Measurements from ENCODE around the gene NUBP1. TPM values are rescaled to one million over a fixed set of nuclear protein-coding genes. Genes with fewer than 3 reads are reported as not detected.
"Not testable (repeated sequence)": the region's sequence is repeated elsewhere in the genome, so short reads cannot be mapped to it uniquely, and the experiment has no call there.

The NUBP1 gene
- total RNA-seq, 1 donor from 2014 or later = 33.4 TPM

- H3K9ac ChIP-seq (ENCODE audit: low read depth in 1 of 3, low read length in 3 of 3) = not testable (repeated sequence)
Observed at GRCh38 chr16:10788630-10789029, 45.0 kb downstream of the NUBP1 start.

DNA sequence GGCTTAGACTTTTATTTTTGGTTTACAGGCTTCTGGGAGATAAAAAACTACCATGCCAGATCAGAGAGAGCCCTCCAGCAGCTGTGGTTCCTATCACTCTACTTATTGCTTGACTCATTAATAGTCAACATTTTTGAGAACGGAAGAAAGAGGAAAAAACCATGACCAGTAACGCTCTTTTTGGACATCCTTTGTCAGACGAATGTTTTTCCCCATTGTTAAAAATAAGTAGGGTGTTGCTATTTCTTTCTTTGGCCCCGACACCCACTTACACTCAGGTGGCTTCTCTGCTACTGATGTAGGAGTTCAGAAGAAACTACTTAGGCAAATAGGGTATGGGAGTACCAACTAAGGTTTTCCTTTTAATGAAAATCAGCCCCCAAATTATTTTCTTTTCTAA, 47.4 kb downstream of the NUBP1 start:
- no peaks in the 10 kb centered on the region for H3K36me3 ChIP-seq (ENCODE audit: control insufficient read depth in 3 of 3, insufficient read depth in 3 of 3, low read length in 3 of 3)
- no peak overlapping the region for H3K9ac ChIP-seq (ENCODE audit: low read depth in 1 of 3, low read length in 3 of 3)
- no peaks in the 10 kb centered on the region for H3K9me3 ChIP-seq (ENCODE audit: control insufficient read depth in 3 of 3, low read length in 3 of 3)
- no peak overlapping the region for H3K4me3 ChIP-seq (ENCODE audit: low read length in 3 of 3)
- H3K4me1 ChIP-seq (ENCODE audit: control insufficient read depth in 3 of 3, insufficient read depth in 3 of 3, low read length in 3 of 3) = no peaks in the 10 kb centered on the region
- no peaks in the 10 kb centered on the region for H3K27me3 ChIP-seq (ENCODE audit: control insufficient read depth in 3 of 3, insufficient read depth in 3 of 3, low read length in 3 of 3)
- H3K27ac ChIP-seq (ENCODE audit: low read depth, low read length) = no peak overlapping the region

More at GRCh38 chr16:10788630-10789029, 45.0 kb downstream of the NUBP1 start:
- not testable (repeated sequence) for H3K36me3 ChIP-seq (ENCODE audit: control insufficient read depth in 3 of 3, insufficient read depth in 3 of 3, low read length in 3 of 3); H3K27ac ChIP-seq (ENCODE audit: low read depth, low read length); H3K4me1 ChIP-seq (ENCODE audit: control insufficient read depth in 3 of 3, insufficient read depth in 3 of 3, low read length in 3 of 3); H3K27me3 ChIP-seq (ENCODE audit: control insufficient read depth in 3 of 3, insufficient read depth in 3 of 3, low read length in 3 of 3); H3K9me3 ChIP-seq (ENCODE audit: control insufficient read depth in 3 of 3, low read length in 3 of 3); H3K4me3 ChIP-seq (ENCODE audit: low read length in 3 of 3)

DNA sequence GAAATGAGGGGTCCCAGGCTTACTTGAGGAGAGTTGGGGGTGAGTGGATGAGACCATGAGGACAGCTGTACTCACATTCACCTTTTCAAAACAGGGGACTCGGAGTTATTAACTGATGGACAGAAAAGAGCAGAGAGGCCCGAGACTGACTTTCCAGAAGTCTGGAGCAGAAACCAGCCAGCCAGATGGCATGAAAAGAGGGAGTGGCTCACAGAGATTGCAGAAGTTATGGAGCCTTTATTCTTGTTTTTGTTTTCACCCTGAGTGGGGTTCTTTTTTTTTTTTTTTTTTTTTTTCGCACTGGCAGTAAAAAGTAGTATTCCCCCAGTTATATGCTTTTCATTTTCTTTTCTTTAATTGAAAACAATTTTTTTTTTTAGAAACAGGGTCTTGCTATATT, 56.1 kb downstream of the NUBP1 start:
- Histone ChIP-seq H3K9ac (ENCODE audit: low read depth in 1 of 3, low read length in 3 of 3) (no peak overlapping the region), H3K9me3 (ENCODE audit: control insufficient read depth in 3 of 3, low read length in 3 of 3) (peaks cover 0 to 2% (median 0%) of the 10 kb centered on the region in 3 donors), H3K27ac (ENCODE audit: low read depth, low read length) (no peak overlapping the region), H3K36me3 (ENCODE audit: control insufficient read depth in 3 of 3, insufficient read depth in 3 of 3, low read length in 3 of 3) (no peaks in the 10 kb centered on the region), H3K4me3 (ENCODE audit: low read length in 3 of 3) (no peak overlapping the region), H3K27me3 (ENCODE audit: control insufficient read depth in 3 of 3, insufficient read depth in 3 of 3, low read length in 3 of 3) (no peaks in the 10 kb centered on the region), H3K4me1 (ENCODE audit: control insufficient read depth in 3 of 3, insufficient read depth in 3 of 3, low read length in 3 of 3) (no peaks in the 10 kb centered on the region)

GRCh38 chr16:10805334-10805733, 61.7 kb downstream of the NUBP1 start:
- Histone ChIP-seq H3K36me3 (ENCODE audit: control insufficient read depth in 3 of 3, insufficient read depth in 3 of 3, low read length in 3 of 3) (no peaks in the 10 kb centered on the region), H3K4me3 (ENCODE audit: low read length in 3 of 3) (no peak overlapping the region), H3K27ac (ENCODE audit: low read depth, low read length) (no peak overlapping the region), H3K9me3 (ENCODE audit: control insufficient read depth in 3 of 3, low read length in 3 of 3) (no peaks in the 10 kb centered on the region), H3K4me1 (ENCODE audit: control insufficient read depth in 3 of 3, insufficient read depth in 3 of 3, low read length in 3 of 3) (no peaks in the 10 kb centered on the region), H3K9ac (ENCODE audit: low read depth in 1 of 3, low read length in 3 of 3) (no peak overlapping the region), H3K27me3 (ENCODE audit: control insufficient read depth in 3 of 3, insufficient read depth in 3 of 3, low read length in 3 of 3) (no peaks in the 10 kb centered on the region)

DNA sequence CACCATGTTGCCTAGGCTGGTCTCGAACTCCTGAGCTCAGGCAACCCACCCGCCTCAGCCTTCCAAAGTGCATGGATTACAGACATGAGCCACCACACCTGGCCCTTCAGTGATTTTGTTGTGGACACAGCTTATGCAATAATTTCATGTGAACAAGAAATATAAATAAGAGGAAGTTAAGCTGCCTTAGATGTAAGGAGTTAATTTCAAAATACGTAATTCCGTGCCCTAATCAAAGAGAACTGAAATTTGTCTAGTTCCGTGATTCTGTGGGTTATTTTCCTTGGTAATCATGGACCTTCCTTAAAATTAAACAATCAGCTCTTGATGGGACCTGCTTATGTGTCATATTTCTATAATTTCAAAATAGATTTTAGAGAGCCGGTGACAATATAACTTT, 63.1 kb downstream of the NUBP1 start:
- Histone ChIP-seq H3K36me3 (ENCODE audit: control insufficient read depth in 3 of 3, insufficient read depth in 3 of 3, low read length in 3 of 3) (no peaks in the 10 kb centered on the region), H3K9me3 (ENCODE audit: control insufficient read depth in 3 of 3, low read length in 3 of 3) (no peaks in the 10 kb centered on the region), H3K9ac (ENCODE audit: low read depth in 1 of 3, low read length in 3 of 3) (no peak overlapping the region), H3K4me1 (ENCODE audit: control insufficient read depth in 3 of 3, insufficient read depth in 3 of 3, low read length in 3 of 3) (no peaks in the 10 kb centered on the region), H3K27me3 (ENCODE audit: control insufficient read depth in 3 of 3, insufficient read depth in 3 of 3, low read length in 3 of 3) (no peaks in the 10 kb centered on the region), H3K27ac (ENCODE audit: low read depth, low read length) (no peak overlapping the region), H3K4me3 (ENCODE audit: low read length in 3 of 3) (no peak overlapping the region)

GRCh38 chr16:10808218-10808617, 64.6 kb downstream of the NUBP1 start:
- Histone ChIP-seq H3K4me1 (ENCODE audit: control insufficient read depth in 3 of 3, insufficient read depth in 3 of 3, low read length in 3 of 3) (no peaks in the 10 kb centered on the region), H3K9ac (ENCODE audit: low read depth in 1 of 3, low read length in 3 of 3) (no peak overlapping the region), H3K27ac (ENCODE audit: low read depth, low read length) (no peak overlapping the region), H3K36me3 (ENCODE audit: control insufficient read depth in 3 of 3, insufficient read depth in 3 of 3, low read length in 3 of 3) (no peaks in the 10 kb centered on the region), H3K9me3 (ENCODE audit: control insufficient read depth in 3 of 3, low read length in 3 of 3) (no peaks in the 10 kb centered on the region), H3K27me3 (ENCODE audit: control insufficient read depth in 3 of 3, insufficient read depth in 3 of 3, low read length in 3 of 3) (no peaks in the 10 kb centered on the region), H3K4me3 (ENCODE audit: low read length in 3 of 3) (no peak overlapping the region)

DNA sequence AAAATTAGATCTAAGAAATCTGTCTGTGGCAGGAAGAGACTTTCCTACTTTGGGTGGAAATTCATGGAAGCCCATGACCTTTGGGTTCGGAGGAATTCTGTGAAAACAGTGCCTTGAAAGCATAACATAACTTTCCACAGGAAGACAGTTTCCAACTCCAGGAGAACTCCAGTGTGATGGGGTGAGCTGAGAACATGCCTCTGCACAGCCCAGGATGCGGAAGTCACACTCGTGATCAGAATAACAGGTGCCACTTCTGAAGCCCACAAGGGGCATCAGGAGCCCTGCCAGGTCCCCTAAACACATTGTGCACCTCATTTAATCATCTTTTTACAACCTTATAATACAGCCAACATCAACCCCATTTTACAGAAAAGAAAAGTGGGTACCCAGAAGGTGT, 65.2 kb downstream of the NUBP1 start:
- no peak overlapping the region for H3K27ac ChIP-seq (ENCODE audit: low read depth, low read length)
- no peaks in the 10 kb centered on the region for H3K9me3 ChIP-seq (ENCODE audit: control insufficient read depth in 3 of 3, low read length in 3 of 3)

GRCh38 chr16:10809706-10810105, 66.1 kb downstream of the NUBP1 start:
- H3K27ac ChIP-seq (ENCODE audit: low read depth, low read length) = no peak overlapping the region
- H3K4me3 ChIP-seq (ENCODE audit: low read length in 3 of 3) = no peak overlapping the region
- no peaks in the 10 kb centered on the region for H3K9me3 ChIP-seq (ENCODE audit: control insufficient read depth in 3 of 3, low read length in 3 of 3)
- no peak overlapping the region for H3K9ac ChIP-seq (ENCODE audit: low read depth in 1 of 3, low read length in 3 of 3)
- no peaks in the 10 kb centered on the region for H3K36me3 ChIP-seq (ENCODE audit: control insufficient read depth in 3 of 3, insufficient read depth in 3 of 3, low read length in 3 of 3)
- no peaks in the 10 kb centered on the region for H3K27me3 ChIP-seq (ENCODE audit: control insufficient read depth in 3 of 3, insufficient read depth in 3 of 3, low read length in 3 of 3)
- no peaks in the 10 kb centered on the region for H3K4me1 ChIP-seq (ENCODE audit: control insufficient read depth in 3 of 3, insufficient read depth in 3 of 3, low read length in 3 of 3)

More for the DNA sequence above, 65.2 kb downstream of the NUBP1 start:
- Histone ChIP-seq H3K36me3 (ENCODE audit: control insufficient read depth in 3 of 3, insufficient read depth in 3 of 3, low read length in 3 of 3) (no peaks in the 10 kb centered on the region), H3K9ac (ENCODE audit: low read depth in 1 of 3, low read length in 3 of 3) (no peak overlapping the region), H3K27me3 (ENCODE audit: control insufficient read depth in 3 of 3, insufficient read depth in 3 of 3, low read length in 3 of 3) (no peaks in the 10 kb centered on the region), H3K4me3 (ENCODE audit: low read length in 3 of 3) (no peak overlapping the region), H3K4me1 (ENCODE audit: control insufficient read depth in 3 of 3, insufficient read depth in 3 of 3, low read length in 3 of 3) (no peaks in the 10 kb centered on the region)

DNA sequence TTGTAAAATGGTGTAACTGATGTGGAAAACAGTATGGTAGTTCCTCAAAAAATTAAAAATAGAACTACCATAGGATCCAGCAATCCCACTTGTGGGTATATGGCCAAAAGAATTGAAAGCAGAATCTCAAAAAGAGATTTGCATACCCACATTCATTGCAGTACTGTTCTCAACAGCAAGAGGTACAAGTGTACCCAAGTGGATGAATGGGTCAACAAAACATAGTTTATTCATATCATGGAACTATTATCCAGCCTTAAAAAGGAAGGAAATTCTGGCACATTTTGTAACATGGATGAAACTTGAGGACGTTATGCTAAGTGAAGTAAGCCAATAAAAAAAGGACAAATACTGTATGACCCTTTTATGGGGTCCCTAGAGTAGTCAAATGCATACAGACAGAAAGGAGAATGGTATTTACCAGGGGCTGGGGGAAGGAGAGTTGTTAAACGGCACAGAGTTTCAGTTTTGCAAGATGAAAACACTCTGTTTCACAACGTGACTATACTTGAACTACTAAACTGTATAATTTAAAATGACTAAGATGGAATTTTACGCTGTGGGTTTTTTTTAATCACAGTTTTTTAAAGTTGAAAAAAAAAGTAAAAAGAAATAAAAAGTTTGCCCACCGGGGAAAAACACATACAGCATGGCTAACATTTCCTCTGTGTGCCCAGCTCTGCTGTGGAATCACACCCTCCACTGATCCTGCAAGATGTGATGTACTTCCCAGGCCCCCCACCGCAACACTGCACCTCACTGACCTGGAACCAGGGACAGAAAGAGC, 68.9 kb downstream of the NUBP1 start:
- H3K4me1 ChIP-seq (ENCODE audit: control insufficient read depth in 3 of 3, insufficient read depth in 3 of 3, low read length in 3 of 3) = no peaks in the 10 kb centered on the region
- H3K27me3 ChIP-seq (ENCODE audit: control insufficient read depth in 3 of 3, insufficient read depth in 3 of 3, low read length in 3 of 3) = no peaks in the 10 kb centered on the region
- H3K36me3 ChIP-seq (ENCODE audit: control insufficient read depth in 3 of 3, insufficient read depth in 3 of 3, low read length in 3 of 3) = no peaks in the 10 kb centered on the region
- H3K4me3 ChIP-seq (ENCODE audit: low read length in 3 of 3) = no peak overlapping the region
- H3K27ac ChIP-seq (ENCODE audit: low read depth, low read length) = no peak overlapping the region
- H3K9ac ChIP-seq (ENCODE audit: low read depth in 1 of 3, low read length in 3 of 3) = no peak overlapping the region
- no peaks in the 10 kb centered on the region for H3K9me3 ChIP-seq (ENCODE audit: control insufficient read depth in 3 of 3, low read length in 3 of 3)

DNA sequence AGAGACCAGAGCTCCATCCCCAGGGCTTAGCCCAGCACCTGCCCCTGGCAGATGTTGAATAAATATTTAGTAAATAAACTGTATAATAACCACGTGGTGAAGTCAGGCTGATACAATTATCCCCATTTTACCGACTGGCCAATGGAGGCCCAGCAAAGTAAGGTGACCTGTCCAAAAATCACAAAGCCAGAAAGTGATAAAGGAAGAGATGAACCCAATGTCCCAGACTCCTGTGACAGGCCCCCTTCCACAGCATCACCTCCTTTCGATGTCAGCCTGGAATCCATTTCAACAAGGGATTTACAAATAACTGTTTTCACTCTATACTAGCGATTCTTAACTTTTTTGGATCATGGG, 69.4 kb downstream of the NUBP1 start:
- Histone ChIP-seq H3K4me3 (ENCODE audit: low read length in 3 of 3) (no peak overlapping the region), H3K9ac (ENCODE audit: low read depth in 1 of 3, low read length in 3 of 3) (no peak overlapping the region), H3K4me1 (ENCODE audit: control insufficient read depth in 3 of 3, insufficient read depth in 3 of 3, low read length in 3 of 3) (no peaks in the 10 kb centered on the region), H3K27ac (ENCODE audit: low read depth, low read length) (no peak overlapping the region), H3K36me3 (ENCODE audit: control insufficient read depth in 3 of 3, insufficient read depth in 3 of 3, low read length in 3 of 3) (no peaks in the 10 kb centered on the region), H3K9me3 (ENCODE audit: control insufficient read depth in 3 of 3, low read length in 3 of 3) (no peaks in the 10 kb centered on the region), H3K27me3 (ENCODE audit: control insufficient read depth in 3 of 3, insufficient read depth in 3 of 3, low read length in 3 of 3) (no peaks in the 10 kb centered on the region)

Data from skeletal muscle tissue (tissue), 4 donors.